ENCODE results near the gene MGAT5. TPM values are rescaled to one million over a fixed set of nuclear protein-coding genes. Genes with fewer than 3 reads are reported as not detected.

MGAT5 gene
- total RNA-seq, 3 donors from 2014 or later (not counting 1 experiment from before 2014, with no cell fraction given), result 39.7 to 58.2 (median 57.0) TPM

- H3K4me1 Mint-ChIP-seq, result peaks cover 30 to 60% of the 10 kb centered on the region in 2 donors
- intact Hi-C loops (cut with micrococcal nuclease), result no loop called here
These were observed 28.0 kb downstream of the MGAT5 start for GRCh38 chr2:134281815-134282419.

GRCh38 chr2:134282629-134283400, 28.9 kb downstream of the MGAT5 start:
- no peak for TF ChIP-seq CTCF (IDR thresholded peaks at IDR 0.05)
- Histone ChIP-seq H3K27me3 (ENCODE audit: control insufficient read depth, insufficient read depth, low read length) (peaks cover 18% of the 10 kb centered on the region), H3K4me1 (ENCODE audit: control insufficient read depth, insufficient read depth, low read length) (peaks cover 24% of the 10 kb centered on the region), H3K27ac (ENCODE audit: low read length) (no peak overlapping the region), H3K4me3 (ENCODE audit: low read length) (no peak overlapping the region), H3K9me3 (ENCODE audit: control insufficient read depth, insufficient read depth, low read length) (no peaks in the 10 kb centered on the region), H3K36me3 (ENCODE audit: control insufficient read depth, insufficient read depth, low read length) (no peaks in the 10 kb centered on the region)
- H3K27ac Mint-ChIP-seq, result no peak overlapping the region
- peaks cover 25 to 55% of the 10 kb centered on the region in 2 donors for H3K4me1 Mint-ChIP-seq
- intact Hi-C loops (cut with micrococcal nuclease), result no loop called here
- ATAC-seq (peak; percentile 83 to 91 (median 84)), DNase-seq (peak; percentile 17 to 52)
- H3K36me3 Mint-ChIP-seq, result peaks cover 31% of the 10 kb centered on the region
- 13% methylated on average over 3 of the region's 4 CpGs for WGBS (ENCODE audit: insufficient coverage)
- H3K4me3 Mint-ChIP-seq, result peak overlapping the region; percentile 63
- H3K27me3 Mint-ChIP-seq (ENCODE audit: low read depth in 2 of 2), result peaks cover 58 to 60% of the 10 kb centered on the region in 2 donors
- H3K9me3 Mint-ChIP-seq, result no peaks in the 10 kb centered on the region

More at GRCh38 chr2:134281815-134282419, 28.0 kb downstream of the MGAT5 start:
- Histone ChIP-seq H3K4me3 (ENCODE audit: low read length) (no peak overlapping the region), H3K36me3 (ENCODE audit: control insufficient read depth, insufficient read depth, low read length) (no peaks in the 10 kb centered on the region), H3K27ac (ENCODE audit: low read length) (no peak overlapping the region), H3K27me3 (ENCODE audit: control insufficient read depth, insufficient read depth, low read length) (peaks cover 15% of the 10 kb centered on the region), H3K9me3 (ENCODE audit: control insufficient read depth, insufficient read depth, low read length) (no peaks in the 10 kb centered on the region), H3K4me1 (ENCODE audit: control insufficient read depth, insufficient read depth, low read length) (peaks cover 20% of the 10 kb centered on the region)
- DNase-seq (no peak), ATAC-seq (no peak)
- H3K9me3 Mint-ChIP-seq, result no peaks in the 10 kb centered on the region
- H3K27me3 Mint-ChIP-seq (ENCODE audit: low read depth in 2 of 2), result peaks cover 60 to 67% of the 10 kb centered on the region in 2 donors
- WGBS (ENCODE audit: insufficient coverage), result 84% methylated on average over 5 of the region's 5 CpGs
- no peak overlapping the region for H3K27ac Mint-ChIP-seq
- no peak for TF ChIP-seq CTCF (IDR thresholded peaks at IDR 0.05)
- peaks cover 32% of the 10 kb centered on the region for H3K36me3 Mint-ChIP-seq
- peak overlapping the region; percentile 18 for H3K4me3 Mint-ChIP-seq

- 56% methylated on average over 5 of the region's 5 CpGs for WGBS (ENCODE audit: insufficient coverage)
- no peaks in the 10 kb centered on the region for H3K9me3 Mint-ChIP-seq
- H3K36me3 Mint-ChIP-seq, result peaks cover 23% of the 10 kb centered on the region
- H3K9me3 ChIP-seq (ENCODE audit: control insufficient read depth, insufficient read depth, low read length), result no peaks in the 10 kb centered on the region
- intact Hi-C loops (cut with micrococcal nuclease), result no loop called here
- no peaks in the 10 kb centered on the region for H3K36me3 ChIP-seq (ENCODE audit: control insufficient read depth, insufficient read depth, low read length)
- H3K4me3 Mint-ChIP-seq, result no peak overlapping the region
- no peak overlapping the region for H3K27ac Mint-ChIP-seq
- H3K27ac ChIP-seq (ENCODE audit: low read length), result peak overlapping the region; percentile 5
- peaks cover 33% of the 10 kb centered on the region for H3K4me1 ChIP-seq (ENCODE audit: control insufficient read depth, insufficient read depth, low read length)
- H3K4me1 Mint-ChIP-seq, result peaks cover 25 to 46% of the 10 kb centered on the region in 2 donors
- ATAC-seq (no peak), DNase-seq (no peak)
- peaks cover 50 to 56% of the 10 kb centered on the region in 2 donors for H3K27me3 Mint-ChIP-seq (ENCODE audit: low read depth in 2 of 2)
- H3K27me3 ChIP-seq (ENCODE audit: control insufficient read depth, insufficient read depth, low read length), result peaks cover 18% of the 10 kb centered on the region
- no peak overlapping the region for H3K4me3 ChIP-seq (ENCODE audit: low read length)
- TF ChIP-seq CTCF (IDR thresholded peaks at IDR 0.05), result no peak
These were observed 29.8 kb downstream of the MGAT5 start for GRCh38 chr2:134283661-134284060.
